LNCaP clone FGC (cell line): Measurements from ENCODE around the gene CDK8.
A peak's percentile ranks its signal among the peaks of the same experiment; 100 is the strongest.

Experiments
- DNase-seq: peaks from one replicate; pipeline ENCODE4 v3.0.0-alpha.2; 2011; ENCODE audit warnings: low read depth
- H3K4me3 ChIP-seq: 2 replicates; pipeline ENCODE4 v1.5.1; 2011; ENCODE audit warnings: mild to moderate bottlenecking, low read depth, low read length, control low read depth
- CTCF ChIP-seq: IDR thresholded peaks from 2 replicates; pipeline ENCODE4 v1.5.1; 2012; ENCODE audit warnings: mild to moderate bottlenecking; ENCODE audit not compliant: control insufficient read depth, insufficient read depth; ENCODE audit errors: extremely low read depth

The CDK8 gene

GRCh38 chr13:26378116-26378515, 124.2 kb downstream of the CDK8 start:
- no peak for TF ChIP-seq CTCF
- DNase-seq = no peak
- H3K4me3 ChIP-seq = no peak overlapping the region

GRCh38 chr13:26379831-26380230, 125.9 kb downstream of the CDK8 start:
- no peak for TF ChIP-seq CTCF
- H3K4me3 ChIP-seq = no peak overlapping the region
- DNase-seq = no peak

GRCh38 chr13:26380930-26381329, 127.0 kb downstream of the CDK8 start:
- no peak for DNase-seq
- no peak overlapping the region for H3K4me3 ChIP-seq
- no peak for TF ChIP-seq CTCF

DNA sequence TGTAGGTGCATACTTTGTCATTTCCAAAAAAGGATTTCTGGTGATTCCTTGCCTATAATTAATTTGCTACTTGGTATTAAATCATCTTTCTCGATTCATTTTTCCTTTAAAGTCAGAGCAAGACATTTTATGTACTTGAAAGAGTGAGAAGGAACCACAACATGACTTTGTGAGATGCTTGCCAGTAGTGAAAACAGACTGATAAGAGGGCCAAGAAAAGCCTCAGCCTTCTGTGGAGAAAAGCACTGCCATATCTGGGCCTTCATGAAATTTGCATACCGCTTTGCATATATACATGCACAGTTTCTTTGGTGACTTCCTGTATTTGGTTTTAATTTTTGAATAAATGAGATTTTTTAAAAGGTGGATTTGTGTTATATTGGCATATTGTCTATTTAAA, 128.4 kb downstream of the CDK8 start:
- no peak for DNase-seq
- no peak for TF ChIP-seq CTCF
- H3K4me3 ChIP-seq = no peak overlapping the region

DNA sequence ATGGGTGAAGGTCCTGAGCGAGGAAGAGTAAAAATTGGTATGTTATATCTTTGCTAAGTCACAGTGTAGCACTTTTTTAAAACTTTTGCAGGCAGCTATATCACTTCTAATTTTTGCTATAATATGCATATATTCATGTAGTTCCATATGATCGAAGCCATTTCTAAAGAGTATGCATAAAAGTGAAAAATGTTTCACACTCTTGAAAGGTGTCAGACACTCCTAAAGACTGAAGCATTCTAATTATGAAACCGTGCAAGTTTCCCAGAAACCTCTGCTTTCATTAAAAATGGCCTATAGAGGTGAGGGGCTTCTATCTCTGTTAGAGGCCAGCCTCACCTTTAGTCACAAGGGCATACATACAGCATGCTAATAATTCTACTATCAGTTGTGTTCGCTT, 128.9 kb downstream of the CDK8 start:
- DNase-seq = no peak
- TF ChIP-seq CTCF = no peak

DNA sequence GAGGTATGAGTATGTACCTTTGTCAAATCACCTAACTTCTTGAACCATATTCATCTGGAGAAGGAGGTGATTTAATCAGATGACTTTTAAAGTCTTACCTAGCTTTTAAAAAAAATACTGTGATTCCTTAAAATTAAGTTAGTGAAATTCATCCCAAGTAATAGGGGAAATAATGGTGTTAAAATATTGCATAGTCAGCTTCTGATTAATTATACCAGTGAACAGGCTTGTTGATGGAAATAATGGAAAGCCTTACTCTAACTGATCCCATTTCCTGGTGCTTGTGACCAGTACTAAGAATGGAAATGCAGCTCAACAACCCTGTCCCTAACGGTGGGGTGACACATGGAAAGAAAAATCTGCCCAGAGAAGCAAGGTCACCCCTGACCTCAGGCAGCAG, 130.7 kb downstream of the CDK8 start:
- H3K4me3 ChIP-seq = no peak overlapping the region
- no peak for DNase-seq
- TF ChIP-seq CTCF = no peak

More for the DNA sequence above, 128.9 kb downstream of the CDK8 start:
- H3K4me3 ChIP-seq = no peak overlapping the region

GRCh38 chr13:26386026-26386425, 132.1 kb downstream of the CDK8 start:
- DNase-seq = peak; percentile 44
- no peak overlapping the region for H3K4me3 ChIP-seq
- TF ChIP-seq CTCF = no peak
